GM21423 (cell line): Measurements from ENCODE around the gene DAO.
"Not testable (repeated sequence)": the region's sequence is repeated elsewhere in the genome, so short reads cannot be mapped to it uniquely, and the experiment has no call there.

Source experiments
- ATAC-seq: cut with Tn5 transposase; IDR thresholded peaks from one replicate; pipeline ENCODE4 v1.9.1; 2021; ENCODE audit warnings: mild to moderate bottlenecking, moderate library complexity; ENCODE audit not compliant: unreplicated experiment

Gene DAO

DNA sequence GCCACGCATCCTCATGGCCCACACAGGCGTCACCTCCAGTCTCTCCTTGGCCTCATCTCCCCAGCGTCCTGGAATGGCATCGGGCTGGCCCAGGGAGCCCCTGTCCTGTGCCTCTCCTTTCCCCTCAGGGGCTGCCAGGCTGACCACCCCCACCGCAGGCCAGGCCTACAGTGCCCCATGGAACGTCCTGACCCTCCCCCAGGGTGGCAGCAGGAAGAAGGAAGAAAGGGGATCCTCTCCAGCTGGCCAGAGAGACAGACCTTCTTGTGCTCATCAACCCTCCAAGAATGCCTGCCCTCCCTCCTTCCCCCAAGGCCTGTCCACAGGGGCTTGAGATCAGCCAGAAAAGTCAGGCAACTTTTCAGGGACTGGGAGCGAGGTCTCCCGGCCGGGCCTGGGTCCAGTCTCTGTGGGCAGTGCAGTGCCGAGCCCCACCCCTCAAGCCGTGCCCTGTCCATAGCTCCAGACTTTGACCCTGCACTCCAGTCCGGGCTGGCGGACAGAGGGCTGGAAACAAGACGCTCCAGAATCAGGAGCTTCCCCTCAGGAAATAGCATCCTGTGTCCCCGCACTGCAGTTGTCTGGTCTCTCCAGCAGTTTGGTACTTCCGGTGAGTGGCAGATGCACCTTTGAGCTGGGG lies at the start of gene DAO:
TSS of gene DAO (plus strand) at position 478 of the 640 bp plus-strand sequence. CDS start 4,915 bp downstream, outside the sequence.
- ATAC-seq = no peak

DNA sequence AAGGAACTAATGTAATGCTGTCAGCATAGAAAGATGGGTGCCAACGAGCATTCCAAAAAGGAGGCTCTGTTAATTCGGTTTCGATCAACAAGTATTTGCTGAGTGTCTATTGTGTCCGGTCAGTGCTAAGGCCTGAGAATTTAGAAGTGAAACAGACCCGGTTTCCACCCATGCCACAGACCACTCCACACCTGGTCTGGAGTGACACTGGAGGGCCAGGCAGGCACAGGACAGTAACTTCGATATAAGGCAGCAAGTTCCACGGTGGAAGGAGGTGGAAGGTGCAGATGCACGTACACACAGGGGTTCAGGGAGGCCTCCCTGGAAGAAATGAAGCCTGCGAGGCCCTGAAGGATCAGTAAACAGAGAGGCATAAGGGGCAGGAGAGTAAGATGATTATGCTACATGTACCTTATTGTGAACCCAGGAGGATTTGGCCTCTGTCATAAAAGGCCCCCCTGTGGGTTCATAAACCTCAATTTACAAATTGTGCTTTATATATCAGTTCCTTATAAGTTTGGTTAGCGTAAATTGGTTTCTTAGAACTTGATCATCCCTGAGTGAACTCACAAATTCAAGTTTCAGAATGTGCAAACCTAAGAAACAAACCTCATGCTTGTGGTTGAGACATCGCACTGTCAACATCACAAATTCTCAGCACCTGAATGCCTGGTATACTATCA lies 48.4 kb upstream of the DAO start:
- ATAC-seq = peak; percentile 67

DNA sequence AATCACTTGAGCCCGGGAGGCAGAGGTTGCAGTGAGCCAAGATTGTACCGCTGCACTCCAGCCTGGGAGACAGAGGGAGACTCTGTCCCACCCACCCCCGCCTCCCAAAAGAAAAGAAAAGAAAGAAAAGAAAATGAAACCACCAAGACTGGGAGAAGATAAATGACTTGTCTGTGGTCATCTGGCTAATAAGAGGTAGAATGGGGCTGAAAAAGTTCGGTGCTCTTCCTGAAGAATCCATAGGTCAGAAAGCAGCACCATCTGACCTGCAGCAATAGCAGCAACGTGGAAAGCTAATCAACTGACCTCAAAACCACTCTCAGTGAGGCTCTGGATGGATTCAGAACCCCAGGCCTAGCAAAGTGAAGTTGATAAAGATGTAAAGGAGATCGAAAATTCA lies 47.7 kb upstream of the DAO start:
- ATAC-seq = no peak

DNA sequence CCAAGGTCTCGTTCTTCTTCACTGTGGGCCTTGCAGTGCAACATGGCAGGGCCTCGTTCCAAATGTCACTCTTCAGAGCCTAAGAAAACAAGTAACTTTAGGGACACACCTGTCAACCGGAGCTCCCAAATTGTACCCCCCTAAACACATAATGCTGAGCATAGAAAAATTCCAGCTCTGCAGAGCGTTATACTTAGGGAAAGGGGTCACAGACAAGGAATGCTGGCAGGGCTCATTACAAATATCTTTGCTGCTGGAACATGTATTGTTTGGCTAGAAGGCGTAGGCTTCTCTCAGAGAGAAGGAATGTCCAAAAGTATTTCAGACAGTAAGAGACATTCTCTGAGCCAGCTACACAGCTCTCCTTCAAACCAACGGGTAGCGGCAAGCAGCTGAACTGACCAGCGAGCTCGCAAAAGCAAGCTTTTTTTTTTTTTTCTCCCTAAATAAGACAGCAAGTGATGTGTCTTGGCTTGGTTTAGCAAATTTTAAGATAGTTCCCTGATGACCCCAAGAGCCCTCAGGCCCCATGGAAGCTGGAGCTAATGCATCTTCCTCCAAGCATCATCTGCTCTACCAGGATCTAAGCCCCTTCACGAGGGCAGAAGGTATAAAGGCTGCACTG lies 47.0 kb upstream of the DAO start:
- ATAC-seq = no peak

- no peak for ATAC-seq
Observed at GRCh38 chr12:108833355-108833733, 46.5 kb upstream of the DAO start.

DNA sequence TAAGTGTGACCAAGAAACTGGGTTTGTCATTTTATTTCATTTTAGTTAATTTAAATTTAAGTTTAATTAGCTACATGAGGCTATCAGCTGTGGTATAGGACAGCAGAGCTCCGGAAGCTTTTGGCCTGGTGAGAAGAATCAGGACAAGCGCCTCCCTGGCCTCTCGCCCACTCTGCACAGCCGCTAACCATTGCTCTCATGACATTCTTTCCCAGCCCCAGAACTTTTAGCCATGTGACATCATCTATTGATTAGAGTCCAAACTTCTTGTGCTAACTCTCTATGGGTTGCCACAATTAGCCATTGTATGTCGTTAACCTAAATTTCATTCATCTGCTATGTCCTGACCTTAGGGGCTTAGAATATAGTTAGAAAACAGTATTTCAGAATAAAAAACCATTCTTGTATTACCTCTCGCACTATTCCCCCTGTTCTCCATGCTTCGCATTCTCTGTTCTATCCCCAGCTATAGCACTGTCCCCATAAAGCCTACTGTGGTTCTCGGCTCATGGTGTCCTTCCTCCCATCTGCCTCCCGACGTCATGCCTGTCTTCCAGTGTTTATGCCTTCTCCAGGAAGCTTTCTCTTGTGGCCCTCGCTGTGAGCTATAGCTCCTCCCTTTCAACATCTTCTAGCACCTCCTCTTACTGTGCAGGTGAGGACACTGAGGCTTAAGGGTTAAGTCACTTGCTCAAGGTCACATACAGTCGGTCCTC lies 46.0 kb upstream of the DAO start:
- no peak for ATAC-seq

- no peak for ATAC-seq
Observed at GRCh38 chr12:108835860-108836634, 43.8 kb upstream of the DAO start.

- ATAC-seq = no peak
Observed at GRCh38 chr12:108837239-108837638, 42.7 kb upstream of the DAO start.

GRCh38 chr12:108837680-108838079 lies 42.2 kb upstream of the DAO start:
- no peak for ATAC-seq

GRCh38 chr12:108838194-108839017 lies 41.5 kb upstream of the DAO start:
- ATAC-seq = peak; percentile 97

- ATAC-seq = no peak
Observed at GRCh38 chr12:108839018-108839889, 40.6 kb upstream of the DAO start.

GRCh38 chr12:108839890-108840230 lies 40.0 kb upstream of the DAO start:
- ATAC-seq = no peak

GRCh38 chr12:108840605-108841332 lies 39.1 kb upstream of the DAO start:
- ATAC-seq = no peak

- ATAC-seq = not testable (repeated sequence)
Observed at GRCh38 chr12:108841825-108842224, 38.1 kb upstream of the DAO start.

DNA sequence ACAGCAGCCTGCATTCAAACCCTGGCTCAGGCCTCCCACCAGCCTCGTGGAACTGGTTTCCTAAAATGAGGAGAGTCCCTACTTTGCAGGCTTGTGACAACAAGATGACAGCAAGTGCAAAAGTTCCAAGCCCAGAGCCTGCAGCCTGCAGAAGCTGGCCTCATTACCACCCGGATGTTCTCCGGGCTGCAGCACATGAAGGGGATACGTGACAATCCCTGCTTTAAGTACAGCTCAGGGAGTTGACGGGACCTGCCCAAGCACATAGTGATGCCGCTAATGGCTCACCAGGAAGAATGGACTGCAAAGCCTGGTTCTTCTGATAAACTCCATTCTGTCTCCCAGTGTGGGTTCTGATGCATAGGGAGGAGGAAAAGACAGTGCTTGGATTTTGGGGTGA lies 37.5 kb upstream of the DAO start:
- no peak for ATAC-seq

GRCh38 chr12:108843187-108843586 lies 36.7 kb upstream of the DAO start:
- no peak for ATAC-seq

GRCh38 chr12:108845696-108846095 lies 34.2 kb upstream of the DAO start:
- no peak for ATAC-seq

GRCh38 chr12:108846290-108846701 lies 33.6 kb upstream of the DAO start:
- ATAC-seq = no peak
